Prostate gland (tissue), 2 donors: ENCODE results near the gene ROPN1. TPM values are rescaled to one million over a fixed set of nuclear protein-coding genes. Genes with fewer than 3 reads are reported as not detected.
"Not testable (repeated sequence)": the region's sequence is repeated elsewhere in the genome, so short reads cannot be mapped to it uniquely, and the experiment has no call there.

ENCODE experiments used
- DNase-seq: peaks from one replicate; pipeline ENCODE4 v3.0.0-alpha.2; 2019; ENCODE audit warnings: low spot score
- H3K27ac ChIP-seq, 2 donors: fragments of 200-600 bp; sonication (generic); 2 replicates each; pipeline ENCODE4 v1.5.1; 2017 to 2019
- H3K27me3 ChIP-seq: fragments of 200-600 bp; sonication (generic); replicated peaks from 2 replicates; pipeline ENCODE4 v1.5.1; 2019; ENCODE audit not compliant: insufficient read depth
- H3K36me3 ChIP-seq, 2 donors: fragments of 200-600 bp; sonication (generic); 1 replicate in 1 of 2; 2 replicates in 1 of 2; pipeline versions ENCODE4 v1.5.1 to v1.8.1; 2017 to 2019
- H3K4me1 ChIP-seq: fragments of 200-600 bp; sonication (generic); replicated peaks from 2 replicates; pipeline ENCODE4 v1.5.1; 2019
- H3K4me3 ChIP-seq, 2 donors: fragments of 200-600 bp; sonication (generic); 2 replicates each; pipeline ENCODE4 v1.5.1; 2017 to 2019
- H3K9me3 ChIP-seq: fragments of 200-600 bp; sonication (generic); 2 replicates; pipeline ENCODE4 v1.5.1; 2017
- CTCF ChIP-seq, 4 experiments: fragments of 200-600 bp in 2 of 4; fragments of 450-650 bp in 2 of 4; sonication (generic) in 2 of 4; IDR thresholded peaks; 1 replicate in 3 of 4; 2 replicates in 1 of 4; pipeline ENCODE4 v1.5.1; 2016 to 2019; ENCODE audit warnings: antibody characterized with exemption in 4 of 4, mild to moderate bottlenecking in 2 of 4, moderate library complexity in 2 of 4
- POLR2A ChIP-seq: fragments of 450-650 bp; IDR thresholded peaks from one replicate; pipeline ENCODE4 v1.6.1; 2016; ENCODE audit warnings: antibody characterized with exemption, mild to moderate bottlenecking
- POLR2AphosphoS5 ChIP-seq: sonication (generic); formaldehyde crosslinking; IDR thresholded peaks from one replicate; pipeline ENCODE4 v1.6.1; 2017; ENCODE audit warnings: antibody characterized with exemption
- WGBS: methylation state at CpG from one replicate; pipeline ENCODE4 v1.1.5; 2018; 5-methylcytosine and 5-hydroxymethylcytosine counted together
- intact Hi-C: fragments of 100-400 bp; cut with DNase I; formaldehyde crosslinking; loops from one replicate; pipeline ENCODE4 v1.14.2; 2022
- total RNA-seq, 2 donors: library from RNA; depleted of rRNA; stranded (reverse); fragments of >200 nt; gene quantifications; one replicate each; pipeline ENCODE4 v1.1.0, GENCODE V29; 2016

Gene ROPN1
- total RNA-seq, 2 donors from 2014 or later, result 10.8 TPM; not detected in 1

GRCh38 chr3:124032311-124032880 lies 40.5 kb upstream of the ROPN1 start:
- 4% methylated on average over 29 of the region's 29 CpGs for WGBS
- intact Hi-C loops, result loop anchor here (5.0 kb wide), 2 partner anchors 45 to 250 kb away; no protein-coding TSS in a partner anchor
- peak overlapping the region; percentile 75 to 83 for H3K27ac ChIP-seq

DNA sequence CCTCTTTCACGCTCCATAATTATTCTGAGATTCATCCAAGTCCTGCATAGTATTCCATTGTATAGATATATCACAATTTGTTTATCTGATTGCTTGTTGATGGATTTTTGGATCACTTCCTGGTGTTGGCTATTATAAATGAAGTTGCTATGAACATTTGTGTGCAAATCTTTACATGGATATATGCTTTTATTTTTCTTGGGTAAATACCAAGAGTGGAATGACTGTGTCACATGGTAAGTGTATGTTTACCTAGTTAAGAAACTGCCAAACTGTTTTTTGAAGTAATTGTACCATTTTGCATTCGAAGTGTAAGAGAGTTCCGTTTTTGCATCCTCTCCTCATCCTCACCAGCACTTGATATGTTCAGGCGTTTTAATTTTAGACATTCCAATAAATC lies 34.6 kb upstream of the ROPN1 start:
- no peak for DNase-seq
- Histone ChIP-seq H3K4me1 (no peaks in the 10 kb centered on the region), H3K9me3 (no peaks in the 10 kb centered on the region), H3K4me3 (no peak overlapping the region), H3K27me3 (no peaks in the 10 kb centered on the region), H3K36me3 (no peaks in the 10 kb centered on the region), H3K27ac (no peak overlapping the region)
- intact Hi-C loops, result loop anchor here (10.0 kb wide), 1 partner anchor 328 kb away; no protein-coding TSS in a partner anchor
- no peak for TF ChIP-seq POLR2AphosphoS5
- TF ChIP-seq CTCF (IDR thresholded peaks at IDR 0.05), result no peak
- no peak for TF ChIP-seq POLR2A
- 43% methylated on average over 4 of the region's 4 CpGs for WGBS

More at GRCh38 chr3:124032311-124032880, 40.5 kb upstream of the ROPN1 start:
- no peaks in the 10 kb centered on the region for H3K9me3 ChIP-seq
- no peak for DNase-seq
- TF ChIP-seq POLR2AphosphoS5, result peak; percentile 21
- TF ChIP-seq POLR2A, result no peak
- TF ChIP-seq CTCF (IDR thresholded peaks at IDR 0.05), result no peak
- no peaks in the 10 kb centered on the region for H3K36me3 ChIP-seq
- no peaks in the 10 kb centered on the region for H3K27me3 ChIP-seq
- peak overlapping the region; percentile 64 to 78 for H3K4me3 ChIP-seq
- no peaks in the 10 kb centered on the region for H3K4me1 ChIP-seq

GRCh38 chr3:124023531-124023930 lies 31.6 kb upstream of the ROPN1 start:
- intact Hi-C loops, result loop anchor here (10.0 kb wide), 1 partner anchor 331 kb away; no protein-coding TSS in a partner anchor
- not testable (repeated sequence) for H3K27me3 ChIP-seq, H3K9me3 ChIP-seq, H3K4me3 ChIP-seq, DNase-seq, H3K27ac ChIP-seq, H3K4me1 ChIP-seq, H3K36me3 ChIP-seq
- 83% methylated on average over 1 of the region's 1 CpG for WGBS

DNA sequence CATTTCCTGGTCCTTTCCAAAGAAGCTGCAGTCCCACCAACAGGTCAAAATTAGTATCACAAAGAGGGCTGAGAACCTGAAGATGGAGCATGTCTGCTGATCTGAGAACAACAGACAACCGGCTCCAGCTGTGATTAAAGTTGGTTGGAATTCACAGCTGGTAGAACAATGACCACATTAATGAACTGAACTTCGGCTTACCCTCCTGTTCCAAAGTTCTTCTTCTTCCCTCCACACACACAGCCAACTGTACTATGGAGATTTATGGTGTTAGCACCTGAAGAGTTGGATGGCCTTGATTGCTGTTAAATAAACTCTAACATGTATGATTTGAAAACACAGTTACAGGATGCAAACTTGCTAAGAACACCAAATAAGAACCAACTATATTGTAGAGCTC lies 27.4 kb upstream of the ROPN1 start:
- Histone ChIP-seq H3K36me3 (no peaks in the 10 kb centered on the region), H3K27me3 (no peaks in the 10 kb centered on the region), H3K27ac (no peak overlapping the region), H3K9me3 (no peaks in the 10 kb centered on the region), H3K4me1 (peaks cover 5% of the 10 kb centered on the region), H3K4me3 (no peak overlapping the region)
- DNase-seq, result no peak
- WGBS, result 79% methylated on average over 2 of the region's 2 CpGs
- intact Hi-C loops, result loop anchor here (5.0 kb wide), 3 partner anchors 58 to 528 kb away; no protein-coding TSS in a partner anchor
- no peak for TF ChIP-seq POLR2AphosphoS5
- TF ChIP-seq POLR2A, result no peak
- no peak for TF ChIP-seq CTCF (IDR thresholded peaks at IDR 0.05)

GRCh38 chr3:124017502-124017901 lies 25.6 kb upstream of the ROPN1 start:
- not testable (repeated sequence) for H3K4me3 ChIP-seq, H3K27ac ChIP-seq, DNase-seq, H3K27me3 ChIP-seq, H3K4me1 ChIP-seq, H3K36me3 ChIP-seq, H3K9me3 ChIP-seq
- peak; percentile 77 for TF ChIP-seq POLR2AphosphoS5
- intact Hi-C loops, result loop anchor here (5.0 kb wide), 3 partner anchors 60 to 530 kb away; no protein-coding TSS in a partner anchor
- WGBS, result 48% methylated on average over 6 of the region's 6 CpGs

- DNase-seq, H3K9me3 ChIP-seq, H3K27ac ChIP-seq, H3K36me3 ChIP-seq, H3K4me3 ChIP-seq, H3K4me1 ChIP-seq, H3K27me3 ChIP-seq: not testable (repeated sequence)
- WGBS, result 9% methylated on average over 4 of the region's 4 CpGs
- intact Hi-C loops, result loop anchor here (5.0 kb wide), 3 partner anchors 61 to 531 kb away; no protein-coding TSS in a partner anchor
- TF ChIP-seq CTCF (IDR thresholded peaks at IDR 0.05), result peak; percentile 20 to 65 (median 54)
These were observed 24.6 kb upstream of the ROPN1 start for GRCh38 chr3:124016483-124016882.
